ENCODE results near the gene SERGEF.

SERGEF gene

GRCh38 chr11:17770048-17770652 is 242.7 kb downstream of the SERGEF start:
- DNase-seq (ENCODE audit: low read depth) = no peak

DNA sequence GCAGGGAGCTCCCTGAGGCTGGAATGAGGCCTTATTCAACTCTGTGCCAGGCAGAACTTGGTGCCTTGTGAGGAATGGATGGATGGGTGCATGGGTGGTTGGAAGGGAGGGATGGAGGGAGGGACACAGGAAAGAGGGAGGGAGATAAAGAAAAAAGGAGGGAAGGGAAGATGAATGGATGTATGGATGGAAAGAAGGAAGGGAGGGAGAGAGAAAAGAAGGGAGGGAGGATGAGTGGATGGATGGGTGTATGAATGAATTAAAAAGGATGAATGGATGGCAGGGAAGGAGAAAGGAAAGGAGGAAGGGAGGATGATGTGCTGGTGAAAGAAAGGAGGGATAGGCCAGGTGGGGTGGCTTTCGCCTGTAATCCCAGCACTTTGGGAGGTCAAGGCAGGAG is 243.6 kb downstream of the SERGEF start:
- DNase-seq (ENCODE audit: low read depth) = no peak

DNA sequence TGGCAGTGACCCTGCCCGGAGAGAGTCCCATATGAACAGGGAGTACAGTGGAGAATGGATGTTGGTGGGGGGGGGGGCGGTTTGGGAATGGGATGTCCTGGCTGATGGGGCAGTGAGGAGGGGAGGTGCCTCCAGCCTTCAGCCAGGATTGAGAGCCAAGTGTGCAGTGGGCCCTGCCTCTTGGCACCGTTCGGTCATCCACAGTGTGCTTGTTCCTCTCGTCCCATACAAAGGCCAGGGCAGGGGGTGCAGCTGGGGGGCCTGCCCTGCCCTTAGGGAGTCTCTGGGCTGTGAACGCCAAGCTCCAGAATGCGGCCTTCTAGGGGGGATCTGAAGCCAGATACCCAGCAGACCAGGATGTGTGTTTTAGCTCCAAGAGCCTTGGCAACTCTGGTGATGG is 244.3 kb downstream of the SERGEF start:
- DNase-seq (ENCODE audit: low read depth) = no peak

DNA sequence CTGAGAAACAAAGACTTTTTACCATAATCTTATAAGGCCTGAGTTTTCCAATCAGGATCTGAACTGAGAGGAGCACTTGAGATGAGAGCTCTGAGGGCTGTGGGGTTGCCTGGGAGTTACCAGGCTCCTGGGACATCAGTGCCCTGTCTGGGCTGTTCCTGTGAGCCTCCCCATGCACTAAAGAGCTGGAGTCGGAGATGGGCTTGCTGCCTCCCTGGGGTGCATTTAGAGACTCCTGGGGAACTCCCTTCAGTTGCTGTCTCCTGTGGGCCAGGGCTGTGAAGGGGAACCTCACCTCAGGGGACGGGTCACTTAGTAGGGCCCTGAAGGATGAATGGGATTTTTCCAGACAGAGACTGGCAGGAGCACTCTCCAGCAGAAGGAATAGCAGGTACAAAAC is 244.9 kb downstream of the SERGEF start:
- DNase-seq (ENCODE audit: low read depth) = no peak

GRCh38 chr11:17767301-17767885 is 245.5 kb downstream of the SERGEF start:
- DNase-seq (ENCODE audit: low read depth) = no peak

- DNase-seq (ENCODE audit: low read depth) = no peak
These were observed 246.3 kb downstream of the SERGEF start for GRCh38 chr11:17766590-17766989.

DNA sequence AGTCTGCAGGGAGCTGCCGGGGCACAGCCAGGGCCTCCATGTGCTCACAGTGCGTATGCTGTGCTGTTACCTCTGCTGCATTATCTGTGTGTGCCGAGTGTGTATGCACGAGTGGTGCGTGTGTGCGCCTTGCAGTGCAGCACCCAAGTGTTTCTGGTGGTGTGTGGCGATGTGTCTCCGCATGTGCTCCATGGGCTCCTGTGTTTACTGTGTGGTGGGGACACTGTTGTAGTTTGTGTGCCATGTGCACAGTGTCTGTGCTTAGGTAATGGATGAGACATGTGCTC is 246.8 kb downstream of the SERGEF start:
- DNase-seq (ENCODE audit: low read depth) = no peak

DNA sequence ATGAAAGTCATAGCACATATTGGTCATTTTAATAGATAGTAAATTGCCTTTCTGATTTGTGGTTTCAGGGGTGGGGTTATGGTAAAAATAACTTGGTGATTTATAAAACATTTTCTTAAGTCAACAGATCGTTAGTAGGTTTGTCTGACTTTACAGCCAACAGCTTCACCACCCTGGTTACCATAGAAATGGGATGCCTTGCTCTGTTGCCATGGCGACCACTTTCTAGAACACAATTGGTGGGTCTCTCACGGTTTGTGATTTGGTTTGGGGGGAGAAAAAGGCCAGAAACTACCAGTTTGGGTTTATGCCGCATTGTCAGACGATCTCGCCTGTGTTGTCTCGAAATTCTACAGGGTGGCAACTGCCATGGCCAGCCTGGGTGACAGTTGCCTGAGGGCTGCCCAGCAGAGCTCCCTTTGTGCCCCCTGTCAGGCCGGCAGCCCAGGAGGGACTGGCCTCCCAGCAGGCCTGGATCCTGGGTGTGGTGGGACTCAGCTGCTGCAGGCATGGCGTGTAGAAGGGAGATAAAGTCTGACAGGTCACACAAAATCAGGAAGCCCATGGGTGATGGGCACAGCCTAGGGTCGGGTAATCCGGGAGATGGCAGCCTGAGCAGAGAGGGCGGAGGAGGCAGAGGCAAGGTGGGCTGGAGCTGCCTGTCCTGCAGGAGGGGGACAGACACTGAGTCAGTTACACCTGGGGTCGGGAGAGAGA is 247.3 kb downstream of the SERGEF start:
- peak; percentile 5 for DNase-seq (ENCODE audit: low read depth)

- peak; percentile 9 for DNase-seq (ENCODE audit: low read depth)
These were observed 248.2 kb downstream of the SERGEF start for GRCh38 chr11:17764446-17765218.

GRCh38 chr11:17763703-17764102 is 249.1 kb downstream of the SERGEF start:
- no peak for DNase-seq (ENCODE audit: low read depth)

GRCh38 chr11:17763244-17763643 is 249.6 kb downstream of the SERGEF start:
- DNase-seq (ENCODE audit: low read depth) = no peak

GRCh38 chr11:17762309-17762974 is 250.4 kb downstream of the SERGEF start:
- no peak for DNase-seq (ENCODE audit: low read depth)

- DNase-seq (ENCODE audit: low read depth) = peak; percentile 43
These were observed 252.5 kb downstream of the SERGEF start for GRCh38 chr11:17760102-17761029.

DNA sequence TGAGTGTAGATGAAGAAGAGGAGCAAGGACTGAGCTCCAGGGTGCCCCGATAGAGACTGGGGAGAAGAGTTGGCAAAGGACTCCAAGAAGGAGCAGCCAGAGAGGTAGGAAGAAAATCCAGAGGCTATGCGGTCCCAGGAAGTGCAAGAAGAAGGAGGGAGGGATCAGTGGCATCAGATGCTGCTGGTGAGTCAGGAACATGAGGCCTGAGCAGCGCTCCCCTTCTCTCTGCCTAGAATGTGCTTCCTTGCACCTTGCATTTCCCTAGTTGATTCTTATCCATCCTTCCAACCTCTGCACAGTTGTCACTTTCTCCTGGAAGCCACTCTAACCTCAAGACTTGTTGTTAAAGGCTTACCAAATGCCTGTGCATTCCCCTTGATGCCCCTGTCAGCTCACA is 257.0 kb downstream of the SERGEF start:
- no peak for DNase-seq (ENCODE audit: low read depth)

- DNase-seq (ENCODE audit: low read depth) = no peak
These were observed 259.2 kb downstream of the SERGEF start for GRCh38 chr11:17753641-17754040.

DNA sequence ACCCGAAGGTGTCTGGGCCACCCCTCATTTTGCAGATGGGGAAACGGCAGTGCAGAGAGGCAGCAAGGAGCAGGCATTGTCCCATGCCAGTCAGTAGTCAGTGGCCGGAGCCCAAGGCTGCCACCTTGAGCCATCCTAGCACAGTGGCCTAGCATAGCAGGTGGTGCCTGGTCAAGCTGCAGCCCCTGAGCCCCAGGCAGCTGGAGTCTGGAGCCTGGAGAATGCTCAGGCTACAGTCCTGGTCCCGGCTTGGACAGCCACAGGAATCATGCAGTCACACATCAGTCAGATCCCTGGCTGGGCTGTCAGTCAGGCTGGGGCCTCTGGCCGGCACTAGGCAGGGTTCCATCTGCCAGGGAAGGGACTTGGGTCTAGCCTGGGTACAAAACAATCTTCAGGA is 259.7 kb downstream of the SERGEF start:
- no peak for DNase-seq (ENCODE audit: low read depth)

- DNase-seq (ENCODE audit: low read depth) = no peak
These were observed 260.7 kb downstream of the SERGEF start for GRCh38 chr11:17752144-17752543.

DNA sequence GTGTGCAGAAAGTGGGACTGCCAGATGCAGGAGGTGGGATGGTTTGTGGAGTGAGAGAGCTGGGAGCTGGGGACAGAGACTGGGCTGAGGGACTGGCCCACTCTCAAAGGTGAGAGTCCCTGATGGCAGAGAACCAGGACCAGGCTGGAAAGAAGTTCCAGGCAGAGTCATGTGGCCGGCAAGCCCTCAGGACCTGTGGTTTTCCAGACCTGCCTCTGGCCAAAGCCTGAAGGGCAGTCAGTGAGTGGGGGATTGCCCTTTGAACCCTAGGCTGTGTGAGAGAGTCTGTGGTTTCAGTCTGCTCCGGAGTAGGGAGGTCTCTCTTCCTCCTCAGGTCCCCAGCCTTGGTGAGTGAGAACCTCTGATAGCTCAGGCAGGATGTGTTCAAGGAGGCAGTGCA is 261.3 kb downstream of the SERGEF start:
- DNase-seq (ENCODE audit: low read depth) = no peak

DNA sequence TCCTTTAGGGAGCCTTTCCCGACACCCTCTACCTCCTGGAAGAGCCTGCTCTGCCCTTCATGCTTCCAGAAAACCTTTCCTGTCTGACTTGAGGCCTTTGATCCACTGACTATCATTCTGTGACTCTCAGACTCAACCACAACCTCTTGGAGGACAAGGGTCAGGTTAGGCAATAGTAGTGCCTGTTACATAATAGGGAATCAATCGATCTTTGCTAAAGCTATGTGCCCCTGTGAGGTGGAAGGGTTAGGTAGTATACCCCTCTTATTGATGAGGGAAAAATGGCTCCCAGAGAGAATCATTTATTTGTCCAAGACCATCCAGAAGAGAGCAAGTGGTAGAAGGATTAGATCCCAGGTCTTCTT is 262.1 kb downstream of the SERGEF start:
- DNase-seq (ENCODE audit: low read depth) = no peak

- no peak for DNase-seq (ENCODE audit: low read depth)
These were observed 262.6 kb downstream of the SERGEF start for GRCh38 chr11:17750013-17750800.
